A549 (cell line): ENCODE data around the gene KRT38. TPM values are rescaled to one million over a fixed set of nuclear protein-coding genes. Genes with fewer than 3 reads are reported as not detected.

Experiments
- ATAC-seq, 2 experiments: fragments of 200-7000 bp in 1 of 2; fragments of >200 bp in 1 of 2; cut with Nextera tagmentation in 1 of 2; cut with Tn5 transposase in 1 of 2; 3 replicates each; pipeline versions ENCODE4 v1.8.0 to v1.9.1; 2018 to 2020; ENCODE audit warnings: mild to moderate bottlenecking in 1 of 2, moderate library complexity in 1 of 2
- CTCF ChIA-PET: fragments of 300-600 bp; sonication (Branson Sonifier 250); formaldehyde crosslinking; extraction: SDS; loops from one replicate; lab custom pipeline; 2021; ENCODE audit warnings: antibody characterized with exemption, inconsistent platforms; lab: Yijun Ruan, JAX
- POLR2A ChIA-PET: fragments of 350-600 bp; formaldehyde crosslinking; extraction: SDS; loops from one replicate; lab custom pipeline; 2021; ENCODE audit warnings: antibody characterized with exemption, inconsistent platforms; lab: Yijun Ruan, JAX
- DNase-seq, 2 experiments: peaks; one replicate each; pipeline versions ENCODE4 v3.0.0 to v3.0.0-alpha.2; 2011 to 2016; ENCODE audit warnings: low read depth in 1 of 2, low spot score in 1 of 2
- FAIRE-seq: peaks from 2 replicates; lab custom pipeline; 2011; peaks lifted over from hg19 to GRCh38; lab: Jason Lieb, UNC
- H3K27ac ChIP-seq, 2 experiments: fragments of >200 bp; sonication (Bioruptor Twin); formaldehyde crosslinking; 3 replicates each; pipeline ENCODE4 v1.5.1; 2016 to 2017
- H3K4me1 ChIP-seq: fragments of >200 bp; sonication (Bioruptor Twin); formaldehyde crosslinking; 3 replicates; pipeline ENCODE4 v1.6.1; 2016
- H3K4me2 ChIP-seq: fragments of >200 bp; sonication (Bioruptor Twin); formaldehyde crosslinking; 3 replicates; pipeline ENCODE4 v1.6.1; 2016
- H3K4me3 ChIP-seq: fragments of >200 bp; sonication (Bioruptor Twin); formaldehyde crosslinking; 3 replicates; pipeline ENCODE4 v1.5.1; 2016
- H3K9me3 ChIP-seq: fragments of >200 bp; sonication (Bioruptor Twin); formaldehyde crosslinking; 3 replicates; pipeline ENCODE4 v1.6.1; 2016
- ATOH8 ChIP-seq: fragments of 250-450 bp; sonication (Bioruptor Pico); IDR thresholded peaks from 2 replicates; pipeline ENCODE4 v1.5.0; 2020; ENCODE audit warnings: low read depth, mild to moderate bottlenecking, moderate library complexity
- CBX2 ChIP-seq: fragments of 200-600 bp; sonication (generic); IDR thresholded peaks from 2 replicates; pipeline ENCODE4 v1.6.1; 2016; ENCODE audit warnings: low read depth, mild to moderate bottlenecking, borderline replicate concordance
- CEBPB ChIP-seq, 2 experiments: fragments of >200 bp in 1 of 2; sonication (Bioruptor Twin) in 1 of 2; formaldehyde crosslinking in 1 of 2; IDR thresholded peaks; 2 replicates each; pipeline ENCODE4 v1.6.1; 2012 to 2016
- CHD4 ChIP-seq: fragments of 200-600 bp; sonication (generic); IDR thresholded peaks from 2 replicates; pipeline ENCODE4 v1.6.1; 2016; ENCODE audit warnings: antibody characterized with exemption, mild to moderate bottlenecking, borderline replicate concordance
- CTCF ChIP-seq: fragments of >200 bp; sonication (Bioruptor Twin); formaldehyde crosslinking; IDR thresholded peaks from 3 replicates; pipeline ENCODE4 v1.5.1; 2016
- EHF ChIP-seq: fragments of 250-450 bp; sonication (Bioruptor Pico); IDR thresholded peaks from 2 replicates; pipeline ENCODE4 v1.5.0; 2020; ENCODE audit warnings: mild to moderate bottlenecking
- EHMT2 ChIP-seq: fragments of 200-600 bp; sonication (generic); IDR thresholded peaks from 2 replicates; pipeline ENCODE4 v1.6.1; 2016; ENCODE audit warnings: antibody characterized with exemption, low read depth, mild to moderate bottlenecking, moderate library complexity
- EP300 ChIP-seq, 2 experiments: fragments of >200 bp; sonication (Bioruptor Twin); formaldehyde crosslinking; IDR thresholded peaks; 2 replicates in 1 of 2; 3 replicates in 1 of 2; pipeline ENCODE4 v1.6.1; 2016 to 2017
- FOSB ChIP-seq: fragments of 250-450 bp; sonication (Bioruptor Pico); IDR thresholded peaks from 2 replicates; pipeline ENCODE4 v1.5.0; 2020; ENCODE audit warnings: mild to moderate bottlenecking, moderate library complexity
- HDAC2 ChIP-seq: fragments of 200-600 bp; sonication (generic); IDR thresholded peaks from 2 replicates; pipeline ENCODE4 v1.6.1; 2016
- HES2 ChIP-seq: fragments of >200 bp; sonication (Bioruptor Twin); formaldehyde crosslinking; IDR thresholded peaks from 2 replicates; pipeline ENCODE4 v1.6.1; 2016
- HEYL ChIP-seq: fragments of 250-450 bp; sonication (Bioruptor Pico); IDR thresholded peaks from 2 replicates; pipeline ENCODE4 v1.8.0; 2021; ENCODE audit warnings: mild to moderate bottlenecking, moderate library complexity
- HOXA7 ChIP-seq: fragments of 250-450 bp; sonication (Bioruptor Pico); IDR thresholded peaks from 2 replicates; pipeline ENCODE4 v1.5.0; 2020; ENCODE audit warnings: mild to moderate bottlenecking, moderate library complexity
- KDM5A ChIP-seq: fragments of 200-600 bp; sonication (generic); IDR thresholded peaks from 2 replicates; pipeline ENCODE4 v1.6.1; 2016; ENCODE audit warnings: antibody characterized with exemption, mild to moderate bottlenecking
- NPAS2 ChIP-seq: fragments of 250-450 bp; sonication (Bioruptor Pico); IDR thresholded peaks from 2 replicates; pipeline ENCODE4 v1.8.0; 2022; ENCODE audit warnings: mild to moderate bottlenecking, moderate library complexity, borderline replicate concordance
- POLR2A ChIP-seq: IDR thresholded peaks from 2 replicates; pipeline ENCODE4 v1.6.1; 2012; ENCODE audit warnings: mild to moderate bottlenecking, low read length
- RAD21 ChIP-seq, 2 experiments: fragments of >200 bp in 1 of 2; sonication (Bioruptor Twin) in 1 of 2; formaldehyde crosslinking in 1 of 2; IDR thresholded peaks in 1 of 2; conservative IDR thresholded peaks in 1 of 2; 2 replicates in 1 of 2; 3 replicates in 1 of 2; pipeline ENCODE4 v1.6.1; 2012 to 2018; ENCODE audit warnings: inconsistent platforms in 1 of 2
- RARB ChIP-seq: fragments of 250-450 bp; sonication (Bioruptor Pico); IDR thresholded peaks from 2 replicates; pipeline ENCODE4 v1.8.0; 2021; ENCODE audit warnings: mild to moderate bottlenecking, moderate library complexity
- RFX5 ChIP-seq: fragments of 450-650 bp; IDR thresholded peaks from 2 replicates; pipeline ENCODE4 v1.7.1; 2014; ENCODE audit warnings: antibody characterized with exemption, mild to moderate bottlenecking, moderate library complexity
- RNF2 ChIP-seq: fragments of 200-600 bp; sonication (generic); IDR thresholded peaks from 2 replicates; pipeline ENCODE4 v1.6.1; 2016; ENCODE audit warnings: low read depth, mild to moderate bottlenecking, antibody characterized with exemption, moderate library complexity, borderline replicate concordance
- SMC3 ChIP-seq: fragments of >200 bp; sonication (Bioruptor Twin); formaldehyde crosslinking; IDR thresholded peaks from 3 replicates; pipeline ENCODE4 v1.6.1; 2018; ENCODE audit warnings: inconsistent platforms
- ZFP36 ChIP-seq: fragments of 450-650 bp; IDR thresholded peaks from 2 replicates; pipeline ENCODE4 v1.6.1; 2014; ENCODE audit warnings: borderline replicate concordance; ENCODE audit not compliant: partially characterized antibody
- ZSCAN20 ChIP-seq: fragments of 250-450 bp; sonication (Bioruptor Pico); IDR thresholded peaks from 2 replicates; pipeline ENCODE4 v1.8.0; 2022; ENCODE audit warnings: mild to moderate bottlenecking, moderate library complexity
- WGBS: methylation state at CpG from one replicate; pipeline ENCODE4 v1.1.6; 2017; ENCODE audit errors: missing lambda C conversion rate; 5-methylcytosine and 5-hydroxymethylcytosine counted together
- polyA plus RNA-seq, 4 experiments: library from polyadenylated mRNA; depleted of rRNA in 3 of 4; stranded (reverse); fragments of >200 nt; fragmentation: RNase III in 1 of 4; extraction: RNeasy Plus Mini Kit Qiagen cat#74134 plus additional on column Dnase treatment in 1 of 4; gene quantifications; 2 replicates in 3 of 4; 3 replicates in 1 of 4; pipeline ENCODE4 v1.2.3, GENCODE V29; 2011 to 2017
- TF ChIP-seq, protein P1 (sequence below): fragments of 450-650 bp; IDR thresholded peaks from 2 replicates; pipeline ENCODE4 v1.6.1; 2014; ENCODE audit warnings: antibody characterized with exemption

The KRT38 gene
- polyA plus RNA-seq, 2 of the 4 experiments (the other 2 are of a cell fraction) = not detected

- TF ChIP-seq ATOH8 (CRISPR knock-in tag) = no peak
- TF ChIP-seq NPAS2 = no peak
- TF ChIP-seq ZSCAN20 = no peak
- TF ChIP-seq CEBPB (IDR thresholded peaks at IDR 0.05) = no peak
- TF ChIP-seq RARB = no peak
These were observed 23.4 kb upstream of the KRT38 start (continued) for GRCh38 chr17:41464173-41464572.

GRCh38 chr17:41463746-41464145 lies 23.0 kb upstream of the KRT38 start:
- ATAC-seq (no peak), FAIRE-seq (no peak), DNase-seq (no peak)
- Histone ChIP-seq H3K27ac (no peak overlapping the region), H3K4me3 (no peak overlapping the region), H3K4me1 (peaks cover 13% of the 10 kb centered on the region), H3K4me2 (no peak overlapping the region), H3K9me3 (peaks cover 17% of the 10 kb centered on the region; the same call in 2 of the 3 replicates)
- ChIA-PET POLR2A (no interaction called here), CTCF (interaction anchor here (0.7 to 3.7 kb wide), 7 partner anchors 12 to 204 kb away, joined by 3 to 13 read pairs (median 5); partner anchors contain the start of gene KRT38)
- 91% methylated on average over 8 of the region's 8 CpGs for WGBS
- TF ChIP-seq RARB (no peak), RAD21 (conservative IDR thresholded peaks at IDR 0.05 in 1 of 2, IDR thresholded peaks at IDR 0.05 in 1 of 2) (no peak), HOXA7 (CRISPR knock-in tag) (no peak), EP300 (IDR thresholded peaks at IDR 0.05) (no peak), POLR2A (no peak), NPAS2 (no peak), RNF2 (no peak), HEYL (no peak)

DNA sequence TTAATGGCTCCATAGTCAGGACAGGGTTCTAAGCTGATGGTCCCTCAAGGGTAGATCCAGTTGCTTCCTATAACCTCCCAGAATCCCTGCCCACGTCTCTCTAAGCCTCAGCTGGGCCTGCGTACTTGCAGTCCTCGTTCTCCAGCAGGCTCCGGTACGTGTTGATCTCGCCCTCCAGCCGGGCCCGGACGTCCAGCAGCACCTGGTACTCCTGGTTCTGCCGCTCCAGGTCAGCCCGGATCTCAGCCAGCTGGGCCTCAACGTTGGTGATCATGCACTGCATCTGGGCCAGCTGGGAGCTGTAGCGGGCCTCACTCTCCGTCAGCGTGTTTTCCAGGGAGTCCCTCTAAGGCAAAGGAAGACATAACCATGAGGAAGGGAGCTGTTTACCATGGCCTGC lies 21.9 kb upstream of the KRT38 start:
- H3K4me3 ChIP-seq = no peak overlapping the region
- no peak for TF ChIP-seq ZFP36
- TF ChIP-seq CTCF = no peak
- TF ChIP-seq CHD4 = no peak
- no peak for TF ChIP-seq CBX2
- no peak for TF ChIP-seq EHMT2
- no peak for TF ChIP-seq RNF2
- no peak for TF ChIP-seq SMC3
- TF ChIP-seq RFX5 = no peak
- no peak for TF ChIP-seq EHF (CRISPR knock-in tag)
- TF ChIP-seq HDAC2 = no peak
- no peak for TF ChIP-seq KDM5A
- no peak for TF ChIP-seq FOSB
- TF ChIP-seq, protein P1, sequence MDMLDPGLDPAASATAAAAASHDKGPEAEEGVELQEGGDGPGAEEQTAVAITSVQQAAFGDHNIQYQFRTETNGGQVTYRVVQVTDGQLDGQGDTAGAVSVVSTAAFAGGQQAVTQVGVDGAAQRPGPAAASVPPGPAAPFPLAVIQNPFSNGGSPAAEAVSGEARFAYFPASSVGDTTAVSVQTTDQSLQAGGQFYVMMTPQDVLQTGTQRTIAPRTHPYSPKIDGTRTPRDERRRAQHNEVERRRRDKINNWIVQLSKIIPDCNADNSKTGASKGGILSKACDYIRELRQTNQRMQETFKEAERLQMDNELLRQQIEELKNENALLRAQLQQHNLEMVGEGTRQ = no peak
- TF ChIP-seq HES2 = no peak
- TF ChIP-seq NPAS2 = no peak
- CTCF ChIA-PET = interaction anchor here (0.8 to 4.9 kb wide), 8 partner anchors 11 to 140 kb away, joined by 3 to 25 read pairs (median 5); partner anchors contain the start of gene KRT38
- H3K9me3 ChIP-seq = peaks cover 6% of the 10 kb centered on the region; the same call in 2 of the 3 replicates
- FAIRE-seq = no peak
- no peak overlapping the region for H3K27ac ChIP-seq
- 67% methylated on average over 15 of the region's 15 CpGs for WGBS
- DNase-seq = no peak
- H3K4me1 ChIP-seq = peaks cover 13% of the 10 kb centered on the region
- H3K4me2 ChIP-seq = no peak overlapping the region
- no peak for ATAC-seq
- POLR2A ChIA-PET = no interaction called here
